Measurements from ENCODE around the gene BSND. TPM values are rescaled to one million over a fixed set of nuclear protein-coding genes. Genes with fewer than 3 reads are reported as not detected.

BSND gene
- total and polyA plus RNA-seq, 4 donors: 0.02 TPM; not detected in 3

DNA sequence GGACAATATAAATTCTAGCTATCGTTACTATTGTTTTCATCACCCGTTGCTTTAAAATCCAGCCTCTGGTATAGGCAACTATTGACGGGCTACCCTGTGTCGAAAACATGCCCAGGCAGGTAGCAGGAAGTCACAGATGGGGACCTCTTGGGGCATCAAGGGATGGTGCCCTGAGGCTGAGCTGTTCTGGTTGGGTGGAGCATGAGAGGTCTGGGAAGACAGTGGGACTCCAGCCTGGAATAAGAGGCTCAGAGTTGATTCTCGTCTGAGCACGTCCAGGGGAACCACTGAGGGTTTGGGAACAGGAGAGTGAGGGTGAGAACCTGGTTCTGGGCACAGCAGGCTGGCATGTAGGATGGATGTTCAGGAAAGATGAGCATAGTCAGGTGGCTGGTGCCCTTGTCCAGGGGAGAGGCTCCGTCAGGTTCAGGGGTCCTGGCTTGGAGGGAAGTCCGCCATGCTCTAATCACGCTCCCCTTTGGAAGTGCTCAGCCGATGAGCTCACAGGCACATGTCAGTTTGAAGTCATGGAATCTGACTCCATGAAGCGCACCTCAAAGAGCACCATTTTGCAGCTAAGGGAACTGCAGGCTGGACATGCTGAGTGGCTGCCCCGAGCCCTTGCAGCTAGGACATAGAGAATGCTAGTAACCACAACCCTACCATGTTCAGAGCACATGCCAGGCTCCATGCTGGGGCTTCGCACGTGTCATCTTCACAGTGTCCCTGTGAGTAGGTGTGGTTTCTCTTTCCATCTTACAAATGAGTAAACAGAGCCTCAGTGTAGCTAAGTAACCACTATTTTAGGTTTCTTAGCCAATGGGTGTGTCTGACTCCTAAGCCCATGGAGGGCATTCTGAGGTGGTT, 61.6 kb downstream of the BSND start:
- H3K9me3 ChIP-seq (ENCODE audit: control insufficient read depth in 4 of 4, insufficient read depth in 3 of 4, low read length in 3 of 4): peaks cover 0 to 2% (median 0%) of the 10 kb centered on the region in 4 donors
- no peak overlapping the region for H3K9ac ChIP-seq (ENCODE audit: insufficient read depth in 1 of 2, low read length in 2 of 2)
- ATAC-seq (ENCODE audit: insufficient read depth, low FRiP score): no peak
- no peak overlapping the region for H3K4me3 ChIP-seq
- 90% methylated on average over 14 of the region's 14 CpGs for WGBS, 2 donors
- peaks cover 0 to 4% (median 0%) of the 10 kb centered on the region in 5 donors for H3K4me1 ChIP-seq (ENCODE audit: control insufficient read depth in 5 of 5, insufficient read depth in 5 of 5, low read length in 5 of 5)
- DNase-seq: no peak
- no peak overlapping the region for H3K27ac ChIP-seq (ENCODE audit: low read depth in 1 of 2, low read length in 1 of 2)
- no peaks in the 10 kb centered on the region for H3K27me3 ChIP-seq (ENCODE audit: control insufficient read depth in 3 of 3, insufficient read depth in 3 of 3, low read length in 2 of 3)
- H3K36me3 ChIP-seq (ENCODE audit: control insufficient read depth in 4 of 4, insufficient read depth in 4 of 4, low read length in 4 of 4): peaks cover 0 to 4% (median 0%) of the 10 kb centered on the region in 4 donors
- TF ChIP-seq, protein P1, sequence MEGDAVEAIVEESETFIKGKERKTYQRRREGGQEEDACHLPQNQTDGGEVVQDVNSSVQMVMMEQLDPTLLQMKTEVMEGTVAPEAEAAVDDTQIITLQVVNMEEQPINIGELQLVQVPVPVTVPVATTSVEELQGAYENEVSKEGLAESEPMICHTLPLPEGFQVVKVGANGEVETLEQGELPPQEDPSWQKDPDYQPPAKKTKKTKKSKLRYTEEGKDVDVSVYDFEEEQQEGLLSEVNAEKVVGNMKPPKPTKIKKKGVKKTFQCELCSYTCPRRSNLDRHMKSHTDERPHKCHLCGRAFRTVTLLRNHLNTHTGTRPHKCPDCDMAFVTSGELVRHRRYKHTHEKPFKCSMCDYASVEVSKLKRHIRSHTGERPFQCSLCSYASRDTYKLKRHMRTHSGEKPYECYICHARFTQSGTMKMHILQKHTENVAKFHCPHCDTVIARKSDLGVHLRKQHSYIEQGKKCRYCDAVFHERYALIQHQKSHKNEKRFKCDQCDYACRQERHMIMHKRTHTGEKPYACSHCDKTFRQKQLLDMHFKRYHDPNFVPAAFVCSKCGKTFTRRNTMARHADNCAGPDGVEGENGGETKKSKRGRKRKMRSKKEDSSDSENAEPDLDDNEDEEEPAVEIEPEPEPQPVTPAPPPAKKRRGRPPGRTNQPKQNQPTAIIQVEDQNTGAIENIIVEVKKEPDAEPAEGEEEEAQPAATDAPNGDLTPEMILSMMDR (IDR thresholded peaks at IDR 0.05; ENCODE audit: control extremely low read depth, extremely low read depth): no peak

DNA sequence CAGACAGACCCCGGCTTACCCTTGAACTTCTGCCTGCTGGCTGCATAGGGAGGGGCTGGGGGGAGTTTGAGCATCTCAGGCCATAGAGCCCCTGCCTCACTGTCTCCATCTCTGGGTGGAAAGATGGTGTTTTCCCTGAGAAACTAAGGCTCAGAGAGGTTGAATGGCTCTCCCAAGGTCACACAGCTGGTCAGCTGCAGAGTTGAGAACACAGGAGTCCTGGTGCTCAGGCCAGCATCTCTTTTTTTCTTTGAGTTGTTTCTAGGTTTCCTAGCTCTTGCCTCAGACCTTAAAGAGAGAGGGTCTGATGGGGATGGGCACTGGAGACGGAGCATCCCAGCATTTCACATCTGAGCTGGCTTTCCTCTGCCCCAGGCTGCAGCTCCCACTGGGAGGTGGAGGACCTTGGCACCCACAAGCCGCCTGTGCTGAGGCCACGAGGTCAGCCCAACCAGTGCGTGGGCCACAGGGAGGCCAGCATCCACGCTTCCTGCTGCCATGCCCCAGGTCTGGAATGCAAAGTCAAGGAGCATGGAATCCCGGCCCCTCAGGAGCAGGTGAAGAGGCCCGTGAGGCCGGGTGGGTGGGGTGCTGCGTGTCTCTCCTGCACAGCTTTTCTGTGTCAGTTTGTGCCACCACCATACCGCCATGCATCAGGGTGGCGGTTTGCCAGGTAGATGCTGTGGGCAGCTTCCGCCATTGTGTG, 62.4 kb downstream of the BSND start:
- 83 to 86% methylated on average over 13 of the region's 13 CpGs for WGBS, 2 donors
- no peak overlapping the region for H3K27ac ChIP-seq (ENCODE audit: low read depth in 1 of 2, low read length in 1 of 2)
- TF ChIP-seq, protein P1 (IDR thresholded peaks at IDR 0.05; ENCODE audit: control extremely low read depth, extremely low read depth): no peak

More for the DNA sequence above, 62.4 kb downstream of the BSND start:
- Histone ChIP-seq H3K36me3 (ENCODE audit: control insufficient read depth in 4 of 4, insufficient read depth in 4 of 4, low read length in 4 of 4) (peaks cover 0 to 4% (median 0%) of the 10 kb centered on the region in 4 donors), H3K4me1 (ENCODE audit: control insufficient read depth in 5 of 5, insufficient read depth in 5 of 5, low read length in 5 of 5) (peaks cover 0 to 4% (median 2%) of the 10 kb centered on the region in 5 donors), H3K9me3 (ENCODE audit: control insufficient read depth in 4 of 4, insufficient read depth in 3 of 4, low read length in 3 of 4) (peaks cover 0 to 2% (median 0%) of the 10 kb centered on the region in 4 donors), H3K9ac (ENCODE audit: insufficient read depth in 1 of 2, low read length in 2 of 2) (no peak overlapping the region), H3K27me3 (ENCODE audit: control insufficient read depth in 3 of 3, insufficient read depth in 3 of 3, low read length in 2 of 3) (no peaks in the 10 kb centered on the region), H3K4me3 (no peak overlapping the region)
- DNase-seq (no peak), ATAC-seq (ENCODE audit: insufficient read depth, low FRiP score) (no peak)

Other genes starting within 250 kb of the BSND start
- 1 to 10 TPM; 2.4 to 4.3 TPM for gene PARS2, start 234.4 kb upstream of the BSND start, total RNA-seq
- gene PARS2, start 234.4 kb upstream of the BSND start, polyA plus RNA-seq: 1 to 10 TPM; 1.3 to 2.9 TPM
- gene TTC22, start 197.6 kb upstream of the BSND start, total RNA-seq: 1 to 10 TPM; 3.4 to 6.6 TPM
- 1 to 10 TPM; 2.9 to 3.7 TPM for gene TTC22, start 197.6 kb upstream of the BSND start, polyA plus RNA-seq
- gene DHCR24, start 111.7 kb upstream of the BSND start, total RNA-seq: 100 to 1,000 TPM; 433 to 735 TPM
- gene DHCR24, start 111.7 kb upstream of the BSND start, polyA plus RNA-seq: 100 to 1,000 TPM; 269 to 439 TPM
- gene TMEM61, start 18.3 kb upstream of the BSND start, total RNA-seq: 1 to 10 TPM; 1.1 to 2.1 TPM
- 1 to 10 TPM in 1 of 2 donors, under 1 TPM in 1; 0.91 to 1.6 TPM for gene TMEM61, start 18.3 kb upstream of the BSND start, polyA plus RNA-seq
- gene PCSK9, start 40.6 kb downstream of the BSND start, total RNA-seq: 10 to 100 TPM; 26.6 to 47.2 TPM
- 10 to 100 TPM; 13.0 to 15.5 TPM for gene PCSK9, start 40.6 kb downstream of the BSND start, polyA plus RNA-seq
- 10 to 100 TPM; 36.7 to 77.8 TPM for gene USP24, start 216.4 kb downstream of the BSND start, total RNA-seq
- gene USP24, start 216.4 kb downstream of the BSND start, polyA plus RNA-seq: 10 to 100 TPM in 1 of 2 donors, 1 to 10 TPM in 1; 7.8 to 10.6 TPM